ENCODE data around the gene NOL4L. TPM values are rescaled to one million over a fixed set of nuclear protein-coding genes. Genes with fewer than 3 reads are reported as not detected.

NOL4L gene
- total and polyA plus RNA-seq, 2 experiments from 2014 or later: 38.8 to 39.2 TPM

- TF ChIP-seq CREB1 (CRISPR knock-in tag; IDR thresholded peaks at IDR 0.05; ENCODE audit: low read depth): no peak
- no peak for TF ChIP-seq NANOG (IDR thresholded peaks at IDR 0.05; ENCODE audit: borderline replicate concordance)
- TF ChIP-seq ETS1 (IDR thresholded peaks at IDR 0.05): no peak
- no peak for TF ChIP-seq ZNF331 (CRISPR knock-in tag; IDR thresholded peaks at IDR 0.05; ENCODE audit: low read depth)
- no peak for TF ChIP-seq EZH2phosphoT487 (IDR thresholded peaks at IDR 0.05; ENCODE audit: unreplicated experiment)
- TF ChIP-seq CTCF (conservative IDR thresholded peaks at IDR 0.05; ENCODE audit: low read depth in 2 of 2): no peak
- no peak for TF ChIP-seq ZNF114 (CRISPR knock-in tag; IDR thresholded peaks at IDR 0.05)
- TF ChIP-seq REST (IDR thresholded peaks at IDR 0.05; ENCODE audit: unreplicated experiment): no peak
- no peak for TF ChIP-seq POLR2AphosphoS5 (IDR thresholded peaks at IDR 0.05; ENCODE audit: low read depth)
Observed at GRCh38 chr20:32432277-32432676, 152.9 kb downstream of the NOL4L start (continued).

- H3K4me1 ChIP-seq (ENCODE audit: insufficient read depth): no peaks in the 10 kb centered on the region
- peaks cover 12% of the 10 kb centered on the region for H3K36me3 ChIP-seq (ENCODE audit: insufficient read depth)
- H2AFZ ChIP-seq: no peak overlapping the region
- peaks cover 6% of the 10 kb centered on the region; the same call in 1 of the 2 replicates for H3F3A ChIP-seq (replicated peaks; ENCODE audit: low read depth)
- DNase-seq (ENCODE audit: low spot score): no peak
- no peaks in the 10 kb centered on the region for H3K79me2 ChIP-seq (replicated peaks; ENCODE audit: insufficient read depth)
- no peak overlapping the region for H3K4me3 Mint-ChIP-seq
- no peaks in the 10 kb centered on the region for H3K4me1 Mint-ChIP-seq
- no peak overlapping the region for H3K27ac ChIP-seq (ENCODE audit: low read depth)
- peaks cover 22% of the 10 kb centered on the region for H3K36me3 Mint-ChIP-seq (ENCODE audit: low read depth)
- H4K20me1 ChIP-seq (replicated peaks; ENCODE audit: insufficient read depth): peaks cover 23% of the 10 kb centered on the region
- no peaks in the 10 kb centered on the region for H3K9me3 Mint-ChIP-seq
- no peak overlapping the region for H3K4me3 ChIP-seq
- H3K27me3 Mint-ChIP-seq (ENCODE audit: insufficient read depth, low read depth, poor library complexity): no peaks in the 10 kb centered on the region
- H3K27me3 ChIP-seq (ENCODE audit: insufficient read depth): no peaks in the 10 kb centered on the region
- 0 out of 2 replicates have a peak, but pooled peaks cover 4% of the 10 kb centered on the region for H3K9me2 ChIP-seq (ENCODE audit: insufficient read depth)
- no peak overlapping the region for H3K4me2 ChIP-seq
- no peak overlapping the region for H3K27ac Mint-ChIP-seq
- ATAC-seq: no peak
- TF ChIP-seq POLR2AphosphoS5 (IDR thresholded peaks at IDR 0.05; ENCODE audit: low read depth) (no peak), EZH2phosphoT487 (IDR thresholded peaks at IDR 0.05; ENCODE audit: unreplicated experiment) (no peak), ETS1 (IDR thresholded peaks at IDR 0.05) (no peak), EZH2 (IDR thresholded peaks at IDR 0.05; ENCODE audit: low read depth, unreplicated experiment) (no peak), STAT1 (IDR thresholded peaks at IDR 0.05; ENCODE audit: unreplicated experiment) (no peak), ZNF331 (CRISPR knock-in tag; IDR thresholded peaks at IDR 0.05; ENCODE audit: low read depth) (no peak), ZNF114 (CRISPR knock-in tag; IDR thresholded peaks at IDR 0.05) (no peak), CTCF (conservative IDR thresholded peaks at IDR 0.05; ENCODE audit: low read depth in 2 of 2) (no peak), REST (IDR thresholded peaks at IDR 0.05; ENCODE audit: unreplicated experiment) (no peak)
Observed at GRCh38 chr20:32431457-32431856, 153.7 kb downstream of the NOL4L start.

Measured in GM23338 (cell line).